DOHH2 (cell line): ENCODE measurements around the gene SAMD7.

Source experiments
- H3F3A ChIP-seq: fragments of 200-600 bp; sonication (generic), shearing (Covaris generic); 2 replicates; pipeline ENCODE4 v1.6.0; 2016; ENCODE audit warnings: antibody characterized with exemption, mild to moderate bottlenecking; ENCODE audit not compliant: control insufficient read depth, insufficient read depth
- H3K27ac ChIP-seq: fragments of 200-600 bp; sonication (generic); 2 replicates; pipeline ENCODE4 v1.5.1; 2014; ENCODE audit warnings: low read depth, mild to moderate bottlenecking, low read length, moderate library complexity
- H3K27me3 ChIP-seq: fragments of 200-600 bp; sonication (generic); 2 replicates; pipeline ENCODE4 v1.6.1; 2014; ENCODE audit warnings: mild to moderate bottlenecking, low read length, mixed read lengths; ENCODE audit not compliant: control insufficient read depth
- H3K36me3 ChIP-seq: fragments of 200-600 bp; sonication (generic); 2 replicates; pipeline ENCODE4 v1.6.1; 2014; ENCODE audit warnings: mild to moderate bottlenecking, low read length, moderate library complexity, mixed read lengths; ENCODE audit not compliant: control insufficient read depth
- H3K4me1 ChIP-seq: fragments of 200-600 bp; sonication (generic); 2 replicates; pipeline ENCODE4 v1.6.1; 2014; ENCODE audit warnings: mild to moderate bottlenecking, low read length, mixed read lengths; ENCODE audit not compliant: control insufficient read depth
- H3K4me2 ChIP-seq: fragments of 200-600 bp; sonication (generic); 2 replicates; pipeline ENCODE4 v1.6.0; 2014; ENCODE audit warnings: mild to moderate bottlenecking, low read length, moderate library complexity
- H3K4me3 ChIP-seq: fragments of 200-600 bp; sonication (generic); 2 replicates; pipeline ENCODE4 v1.5.1; 2014; ENCODE audit warnings: mild to moderate bottlenecking, low read length, mixed read lengths
- H3K79me2 ChIP-seq: fragments of 200-600 bp; sonication (generic); 2 replicates; pipeline ENCODE4 v1.6.1; 2014; ENCODE audit warnings: mild to moderate bottlenecking, low read length, mixed read lengths; ENCODE audit not compliant: control insufficient read depth
- H3K9me2 ChIP-seq: fragments of 200-600 bp; sonication (generic); replicated peaks from 2 replicates; pipeline ENCODE4 v1.6.1; 2014; ENCODE audit warnings: mild to moderate bottlenecking, low read length, mixed read lengths; ENCODE audit not compliant: control insufficient read depth
- H3K9me3 ChIP-seq: fragments of 200-600 bp; sonication (generic); 2 replicates; pipeline ENCODE4 v1.6.1; 2014; ENCODE audit warnings: antibody characterized with exemption, low read length, mixed read lengths; ENCODE audit not compliant: control insufficient read depth, insufficient read depth
- H4K20me1 ChIP-seq: fragments of 200-600 bp; sonication (generic); 2 replicates; pipeline ENCODE4 v1.6.0; 2014; ENCODE audit warnings: low read depth, mild to moderate bottlenecking, antibody characterized with exemption, low read length, moderate library complexity; ENCODE audit not compliant: control insufficient read depth, insufficient read depth
- EZH2phosphoT487 ChIP-seq: fragments of 200-600 bp; sonication (generic); IDR thresholded peaks from 2 replicates; pipeline ENCODE4 v1.6.1; 2017; ENCODE audit warnings: borderline replicate concordance, mild to moderate bottlenecking, antibody characterized with exemption, low read length, moderate library complexity, mixed read lengths
- TF ChIP-seq, protein P1 (sequence below): fragments of 200-600 bp; sonication (generic); IDR thresholded peaks from one replicate; pipeline ENCODE4 v1.5.1; 2014; ENCODE audit warnings: antibody characterized with exemption, mild to moderate bottlenecking, low read depth, low read length; ENCODE audit not compliant: poor library complexity, severe bottlenecking

The SAMD7 gene

DNA sequence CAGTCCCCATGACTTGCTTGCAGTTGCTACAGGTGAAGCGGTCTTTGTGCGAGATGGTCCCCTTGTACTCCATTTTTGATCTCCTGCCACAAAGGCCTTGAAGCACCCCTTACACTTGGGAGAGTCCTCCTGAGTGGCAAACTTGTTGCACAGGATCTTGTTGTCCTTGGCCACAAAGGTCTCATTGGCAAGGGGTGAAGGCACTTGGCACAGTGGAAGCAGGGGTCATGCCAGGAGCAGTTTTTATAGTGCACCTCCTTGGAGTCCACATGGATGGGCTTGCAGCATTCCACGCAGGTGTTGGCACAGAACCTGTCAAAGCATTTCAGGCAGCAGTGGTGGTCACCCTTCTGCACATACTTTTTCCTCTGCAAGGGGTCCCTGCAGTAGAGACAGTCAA lies 35.0 kb downstream of the SAMD7 start:
- peak overlapping the region; percentile 53 for H3K4me3 ChIP-seq
- peaks cover 48% of the 10 kb centered on the region for H3K79me2 ChIP-seq
- TF ChIP-seq EZH2phosphoT487, result no peak
- TF ChIP-seq, protein P1, sequence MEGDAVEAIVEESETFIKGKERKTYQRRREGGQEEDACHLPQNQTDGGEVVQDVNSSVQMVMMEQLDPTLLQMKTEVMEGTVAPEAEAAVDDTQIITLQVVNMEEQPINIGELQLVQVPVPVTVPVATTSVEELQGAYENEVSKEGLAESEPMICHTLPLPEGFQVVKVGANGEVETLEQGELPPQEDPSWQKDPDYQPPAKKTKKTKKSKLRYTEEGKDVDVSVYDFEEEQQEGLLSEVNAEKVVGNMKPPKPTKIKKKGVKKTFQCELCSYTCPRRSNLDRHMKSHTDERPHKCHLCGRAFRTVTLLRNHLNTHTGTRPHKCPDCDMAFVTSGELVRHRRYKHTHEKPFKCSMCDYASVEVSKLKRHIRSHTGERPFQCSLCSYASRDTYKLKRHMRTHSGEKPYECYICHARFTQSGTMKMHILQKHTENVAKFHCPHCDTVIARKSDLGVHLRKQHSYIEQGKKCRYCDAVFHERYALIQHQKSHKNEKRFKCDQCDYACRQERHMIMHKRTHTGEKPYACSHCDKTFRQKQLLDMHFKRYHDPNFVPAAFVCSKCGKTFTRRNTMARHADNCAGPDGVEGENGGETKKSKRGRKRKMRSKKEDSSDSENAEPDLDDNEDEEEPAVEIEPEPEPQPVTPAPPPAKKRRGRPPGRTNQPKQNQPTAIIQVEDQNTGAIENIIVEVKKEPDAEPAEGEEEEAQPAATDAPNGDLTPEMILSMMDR, result no peak
- peak overlapping the region; percentile 74 for H3K4me2 ChIP-seq
- no peaks in the 10 kb centered on the region for H4K20me1 ChIP-seq
- H3K4me1 ChIP-seq, result peaks cover 100% of the 10 kb centered on the region
- H3K27ac ChIP-seq, result peak overlapping the region; percentile 100
- peaks cover 48% of the 10 kb centered on the region for H3F3A ChIP-seq
- H3K9me3 ChIP-seq, result 0 out of 2 replicates have a peak, but pooled peaks cover 2% of the 10 kb centered on the region
- no peaks in the 10 kb centered on the region for H3K9me2 ChIP-seq
- H3K27me3 ChIP-seq, result no peaks in the 10 kb centered on the region
- H3K36me3 ChIP-seq, result peaks cover 30% of the 10 kb centered on the region

DNA sequence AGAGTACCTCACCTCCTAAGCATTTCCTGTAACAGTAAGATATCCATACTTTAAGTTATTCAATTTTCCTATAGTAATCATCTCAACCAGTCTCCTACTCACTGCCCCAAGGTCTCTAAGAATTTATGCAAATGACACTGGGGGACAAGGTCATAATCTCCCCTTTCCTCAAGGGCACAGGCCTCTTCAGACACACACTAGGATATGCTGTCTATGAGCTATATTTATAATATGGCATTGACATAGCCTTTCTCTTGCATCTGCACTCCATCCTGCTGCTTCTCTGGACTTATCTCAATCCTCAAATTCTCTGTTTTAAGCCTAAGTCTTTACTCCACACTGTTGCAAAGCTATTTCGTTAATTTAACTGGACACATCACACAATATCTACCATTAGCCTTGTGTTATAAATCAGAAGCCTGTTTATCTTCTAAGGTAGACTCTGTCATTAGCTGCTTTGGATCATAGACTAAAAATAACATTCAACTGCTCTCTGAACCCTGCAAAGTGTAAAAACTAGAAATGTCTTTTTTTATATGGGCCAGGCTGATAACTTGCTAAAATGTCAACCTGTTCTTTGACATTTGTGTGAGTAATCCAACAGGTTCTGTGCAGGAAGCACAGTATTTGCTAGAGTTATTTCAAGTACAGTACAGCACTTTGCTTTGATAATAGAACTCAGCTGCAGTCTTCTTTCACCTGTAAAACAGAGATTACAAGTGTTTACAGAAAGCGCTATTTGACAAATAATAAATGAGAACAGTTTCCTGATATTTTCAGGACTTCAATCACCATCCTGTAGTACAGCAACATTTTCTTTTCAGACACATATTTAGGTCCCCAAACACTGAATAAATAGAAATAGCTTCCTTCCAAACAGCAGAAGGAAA lies 37.4 kb downstream of the SAMD7 start:
- Histone ChIP-seq H3F3A (peaks cover 45% of the 10 kb centered on the region), H3K9me2 (no peaks in the 10 kb centered on the region), H3K4me1 (peaks cover 97% of the 10 kb centered on the region), H3K4me3 (peak overlapping the region; percentile 53), H3K27ac (peak overlapping the region; percentile 100), H3K9me3 (no peaks in the 10 kb centered on the region), H3K27me3 (no peaks in the 10 kb centered on the region), H3K36me3 (peaks cover 34% of the 10 kb centered on the region), H4K20me1 (no peaks in the 10 kb centered on the region), H3K79me2 (peaks cover 51% of the 10 kb centered on the region), H3K4me2 (peak overlapping the region; percentile 74)
- TF ChIP-seq EZH2phosphoT487, result no peak

DNA sequence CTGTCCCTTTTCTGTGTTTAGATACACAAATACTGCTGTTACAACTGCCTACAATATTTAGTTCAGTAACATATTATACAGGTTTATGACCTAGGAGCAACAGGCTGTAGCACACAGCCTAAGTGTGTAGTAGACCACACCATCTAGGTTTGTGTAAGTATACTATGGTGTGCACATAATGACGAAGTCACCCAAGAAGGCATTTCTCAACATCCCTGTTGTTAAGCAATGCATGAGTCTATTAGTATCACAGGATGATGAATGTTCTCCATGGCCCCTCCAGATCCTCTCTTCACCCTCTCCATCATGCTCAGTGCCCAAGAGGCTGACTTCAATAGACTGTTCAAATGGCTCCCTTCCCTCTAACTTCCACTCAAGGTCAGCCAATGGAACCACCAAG lies 40.7 kb downstream of the SAMD7 start:
- H3F3A ChIP-seq, result peaks cover 44% of the 10 kb centered on the region
- no peak for TF ChIP-seq EZH2phosphoT487
- TF ChIP-seq, protein P1, result no peak
- peaks cover 47% of the 10 kb centered on the region for H3K79me2 ChIP-seq
- peaks cover 97% of the 10 kb centered on the region for H3K4me1 ChIP-seq
- no peaks in the 10 kb centered on the region for H3K27me3 ChIP-seq
- H4K20me1 ChIP-seq, result no peaks in the 10 kb centered on the region
- peaks cover 5% of the 10 kb centered on the region for H3K9me3 ChIP-seq
- no peaks in the 10 kb centered on the region for H3K9me2 ChIP-seq
- H3K4me2 ChIP-seq, result no peak overlapping the region
- H3K27ac ChIP-seq, result peak overlapping the region; percentile 16; the same call in 1 of the 2 replicates
- peaks cover 38% of the 10 kb centered on the region for H3K36me3 ChIP-seq
- H3K4me3 ChIP-seq, result no peak overlapping the region

DNA sequence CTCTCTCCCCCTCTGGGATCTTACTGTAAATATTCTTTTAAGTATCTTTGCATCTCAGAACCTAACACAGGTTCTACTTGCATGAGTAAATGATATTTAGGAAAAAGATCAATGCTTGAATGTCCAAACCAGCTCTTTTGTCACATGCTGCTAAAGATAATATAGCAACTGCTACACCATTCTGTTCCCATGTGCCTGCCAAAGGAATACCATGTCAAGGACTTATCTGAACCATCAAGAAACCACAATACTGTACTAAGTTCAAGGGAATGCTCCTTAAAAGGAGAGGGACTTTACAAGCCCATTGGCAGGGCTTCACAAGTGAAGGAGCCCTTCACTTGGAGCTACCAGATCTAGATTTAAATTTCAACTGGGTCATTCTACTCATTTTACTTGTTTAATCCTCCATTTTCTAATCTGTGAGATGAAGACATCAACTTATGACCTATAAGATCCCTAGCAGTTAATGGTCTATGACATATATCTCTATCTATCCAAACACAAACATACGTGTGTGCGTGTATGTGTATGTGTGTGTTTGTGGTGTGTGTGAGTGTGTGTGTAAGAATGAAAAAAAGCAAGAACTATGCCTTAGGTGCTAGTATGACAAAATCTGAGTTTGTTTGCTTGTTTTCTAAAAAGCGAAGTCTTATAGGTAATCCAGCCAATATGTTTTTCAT lies 42.2 kb downstream of the SAMD7 start:
- H3K79me2 ChIP-seq, result peaks cover 35% of the 10 kb centered on the region
- peaks cover 33% of the 10 kb centered on the region for H3K36me3 ChIP-seq
- TF ChIP-seq, protein P1, result no peak
- TF ChIP-seq EZH2phosphoT487, result no peak
- H3K9me3 ChIP-seq, result peaks cover 5% of the 10 kb centered on the region
- H3F3A ChIP-seq, result peaks cover 34% of the 10 kb centered on the region
- no peaks in the 10 kb centered on the region for H3K9me2 ChIP-seq
- no peaks in the 10 kb centered on the region for H4K20me1 ChIP-seq
- peak overlapping the region; percentile 70 for H3K4me3 ChIP-seq
- peak overlapping the region; percentile 94 for H3K27ac ChIP-seq
- H3K4me1 ChIP-seq, result peaks cover 97% of the 10 kb centered on the region
- no peaks in the 10 kb centered on the region for H3K27me3 ChIP-seq
- H3K4me2 ChIP-seq, result peak overlapping the region; percentile 85
